Left lung (tissue), 10 donors: ENCODE results near the gene LHX5. TPM values are rescaled to one million over a fixed set of nuclear protein-coding genes. Genes with fewer than 3 reads are reported as not detected.

Source experiments
- ATAC-seq: fragments of 200-7000 bp; cut with Tn5 transposase; one replicate; pipeline ENCODE4 v1.9.1; 2020; ENCODE audit warnings: moderate library complexity
- DNase-seq, 4 donors: peaks; one replicate each; pipeline ENCODE4 v3.0.0-alpha.2; 2013 to 2020
- H3K27ac ChIP-seq, 2 donors: fragments of 200-600 bp; sonication (generic) in 1 of 2; one replicate each; pipeline versions ENCODE4 v1.5.0 to v1.8.0; 2020 to 2021
- H3K27me3 ChIP-seq, 2 donors: fragments of 200-600 bp; sonication (generic) in 1 of 2; one replicate each; pipeline versions ENCODE4 v1.5.0 to v1.8.0; 2020 to 2021
- H3K36me3 ChIP-seq, 2 donors: fragments of 200-600 bp; sonication (generic) in 1 of 2; one replicate each; pipeline versions ENCODE4 v1.5.0 to v1.8.0; 2020 to 2021
- H3K4me1 ChIP-seq, 2 donors: fragments of 200-600 bp; one replicate each; pipeline ENCODE4 v1.8.0; 2021
- H3K4me3 ChIP-seq, 2 donors: fragments of 200-600 bp; sonication (generic) in 1 of 2; one replicate each; pipeline versions ENCODE4 v1.5.0 to v1.8.0; 2020 to 2021; ENCODE audit warnings: mild to moderate bottlenecking in 1 of 2
- H3K9me3 ChIP-seq, 2 donors: fragments of 200-600 bp; sonication (generic) in 1 of 2; one replicate each; pipeline versions ENCODE4 v1.5.0 to v1.8.0; 2020 to 2021
- intact Hi-C, 2 donors: fragments of 100-400 bp; cut with DNase I; formaldehyde crosslinking; loops; one replicate each; pipeline versions ENCODE4 v1.11.2 to v1.14.2; 2022
- polyA plus RNA-seq, 6 donors: library from polyadenylated mRNA; unstranded; fragments of 120-200 nt; gene quantifications; one replicate each; pipeline ENCODE4 v1.2.1, GENCODE V29; 2013; ENCODE audit not compliant: insufficient read length in 6 of 6
- total RNA-seq, 2 donors: library from RNA; stranded (reverse); fragmentation: NEBNext Ultra II Directional; extraction: Animal tissue kit (Norgen Biotek cat#: 25700); gene quantifications; one replicate each; pipeline ENCODE4 v1.2.1, GENCODE V29; 2021
- TF ChIP-seq, protein P1 (sequence below), 2 donors: fragments of 200-600 bp; sonication (generic) in 1 of 2; IDR thresholded peaks; one replicate each; pipeline versions ENCODE4 v1.5.0 to v1.8.0; 2021; ENCODE audit warnings: antibody characterized with exemption in 2 of 2
- donor health status: DM: no; HTN: yes; CAD: no.
- donor health status: DM: no; HTN: no; CAD: no.

LHX5 gene
- total and polyA plus RNA-seq, 8 donors = not detected

DNA sequence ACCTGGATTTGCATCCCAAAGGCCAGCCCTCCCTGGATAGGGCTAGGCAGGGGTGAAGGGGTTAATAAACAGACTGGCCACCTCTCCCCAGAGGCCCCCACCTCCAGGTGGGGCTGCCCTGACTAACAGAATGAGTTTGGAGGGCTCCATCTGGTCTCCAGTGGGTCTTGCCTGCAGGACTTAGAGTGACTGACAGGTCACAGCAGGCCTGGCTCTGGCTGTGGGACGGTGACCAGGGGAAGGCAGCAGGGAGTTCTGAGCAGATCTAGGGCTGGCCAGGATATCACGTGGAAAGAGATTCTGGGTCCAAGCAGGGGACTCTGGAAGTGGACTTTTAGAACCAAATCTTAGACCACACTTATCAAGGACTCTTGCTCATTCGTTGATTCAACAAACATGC, 40.9 kb upstream of the LHX5 start:
- TF ChIP-seq, protein P1, sequence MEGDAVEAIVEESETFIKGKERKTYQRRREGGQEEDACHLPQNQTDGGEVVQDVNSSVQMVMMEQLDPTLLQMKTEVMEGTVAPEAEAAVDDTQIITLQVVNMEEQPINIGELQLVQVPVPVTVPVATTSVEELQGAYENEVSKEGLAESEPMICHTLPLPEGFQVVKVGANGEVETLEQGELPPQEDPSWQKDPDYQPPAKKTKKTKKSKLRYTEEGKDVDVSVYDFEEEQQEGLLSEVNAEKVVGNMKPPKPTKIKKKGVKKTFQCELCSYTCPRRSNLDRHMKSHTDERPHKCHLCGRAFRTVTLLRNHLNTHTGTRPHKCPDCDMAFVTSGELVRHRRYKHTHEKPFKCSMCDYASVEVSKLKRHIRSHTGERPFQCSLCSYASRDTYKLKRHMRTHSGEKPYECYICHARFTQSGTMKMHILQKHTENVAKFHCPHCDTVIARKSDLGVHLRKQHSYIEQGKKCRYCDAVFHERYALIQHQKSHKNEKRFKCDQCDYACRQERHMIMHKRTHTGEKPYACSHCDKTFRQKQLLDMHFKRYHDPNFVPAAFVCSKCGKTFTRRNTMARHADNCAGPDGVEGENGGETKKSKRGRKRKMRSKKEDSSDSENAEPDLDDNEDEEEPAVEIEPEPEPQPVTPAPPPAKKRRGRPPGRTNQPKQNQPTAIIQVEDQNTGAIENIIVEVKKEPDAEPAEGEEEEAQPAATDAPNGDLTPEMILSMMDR (IDR thresholded peaks at IDR 0.05) = no peak
- Histone ChIP-seq H3K27me3 (peaks cover 22 to 100% of the 10 kb centered on the region in 2 donors), H3K27ac (no peak overlapping the region), H3K36me3 (no peaks in the 10 kb centered on the region), H3K4me3 (no peak overlapping the region), H3K9me3 (no peaks in the 10 kb centered on the region), H3K4me1 (no peaks in the 10 kb centered on the region)
- no peak for ATAC-seq
- no peak for DNase-seq
- intact Hi-C loops = no loop called here

DNA sequence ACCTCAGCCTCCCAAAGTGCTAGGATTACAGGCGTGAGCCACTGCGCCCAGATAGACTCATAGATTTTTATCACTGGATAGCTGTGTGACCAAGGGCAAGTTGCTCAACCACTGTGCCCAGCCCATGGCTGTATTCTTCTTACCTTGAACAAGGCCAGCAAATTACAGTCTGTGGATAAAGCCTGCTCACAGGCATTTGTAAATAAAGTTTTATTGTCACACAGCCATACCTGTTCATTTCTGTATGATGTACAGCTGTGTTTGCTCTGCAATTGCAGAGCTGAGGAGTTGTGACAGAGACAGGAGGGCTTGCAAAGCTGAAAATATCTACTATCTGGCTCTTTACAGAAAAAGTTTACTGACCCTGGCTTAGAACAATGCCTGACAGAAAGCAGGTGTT, 35.2 kb upstream of the LHX5 start:
- DNase-seq (no peak), ATAC-seq (no peak)
- Histone ChIP-seq H3K4me1 (no peaks in the 10 kb centered on the region), H3K27ac (no peak overlapping the region), H3K9me3 (no peaks in the 10 kb centered on the region), H3K4me3 (no peak overlapping the region), H3K27me3 (peaks cover 0 to 82% of the 10 kb centered on the region in 2 donors), H3K36me3 (no peaks in the 10 kb centered on the region)
- TF ChIP-seq, protein P1 (IDR thresholded peaks at IDR 0.05) = no peak
- intact Hi-C loops = no loop called here

DNA sequence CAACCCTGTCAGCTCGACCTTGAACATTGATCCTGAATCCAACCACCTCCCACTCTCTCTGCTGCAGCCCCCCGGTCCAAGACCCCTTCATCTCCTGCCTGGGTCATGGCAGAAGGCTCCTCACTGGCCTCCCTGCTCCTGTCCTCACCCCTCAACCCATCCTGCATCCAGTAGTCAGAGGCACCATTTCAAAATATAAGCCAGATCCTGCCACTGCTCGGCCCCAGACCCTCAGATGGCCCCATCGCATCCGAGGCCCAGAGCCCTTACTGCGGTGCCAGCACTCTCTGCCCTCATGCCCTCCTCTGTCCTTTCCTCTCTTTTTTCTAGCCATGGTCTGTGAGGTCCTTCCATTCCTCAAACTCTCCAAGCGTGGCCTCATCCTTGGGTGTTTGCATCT, 34.3 kb upstream of the LHX5 start:
- Histone ChIP-seq H3K4me1 (no peaks in the 10 kb centered on the region), H3K27me3 (peaks cover 0 to 82% of the 10 kb centered on the region in 2 donors), H3K4me3 (no peak overlapping the region), H3K36me3 (no peaks in the 10 kb centered on the region), H3K9me3 (no peaks in the 10 kb centered on the region), H3K27ac (no peak overlapping the region)
- no peak for DNase-seq
- TF ChIP-seq, protein P1 (IDR thresholded peaks at IDR 0.05) = no peak
- no peak for ATAC-seq
- intact Hi-C loops = no loop called here

DNA sequence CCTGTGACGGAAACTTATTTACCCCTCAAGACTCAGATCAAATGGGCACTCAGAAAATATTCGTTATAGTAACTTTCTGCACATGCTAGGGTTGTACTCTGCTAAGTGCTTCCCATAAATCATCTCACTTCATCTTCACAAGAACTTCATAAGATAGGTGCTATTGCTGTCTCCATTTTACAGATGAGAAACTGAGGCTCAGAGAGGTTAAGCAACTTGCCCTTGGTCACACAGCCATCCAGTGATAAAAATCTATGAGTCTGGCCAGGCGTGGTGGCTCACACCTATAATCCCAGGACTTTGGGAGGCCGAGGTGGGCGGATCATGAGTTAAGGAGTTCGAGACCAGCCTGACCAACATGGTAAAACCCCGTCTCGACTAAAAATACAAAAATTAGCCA, 33.2 kb upstream of the LHX5 start:
- no peak overlapping the region for H3K27ac ChIP-seq
- TF ChIP-seq, protein P1 (IDR thresholded peaks at IDR 0.05) = no peak
- H3K27me3 ChIP-seq = peaks cover 8 to 82% of the 10 kb centered on the region in 2 donors
- ATAC-seq = no peak
- H3K4me3 ChIP-seq = no peak overlapping the region
- DNase-seq = no peak
- H3K36me3 ChIP-seq = no peaks in the 10 kb centered on the region
- intact Hi-C loops = no loop called here
- no peaks in the 10 kb centered on the region for H3K4me1 ChIP-seq
- no peaks in the 10 kb centered on the region for H3K9me3 ChIP-seq

DNA sequence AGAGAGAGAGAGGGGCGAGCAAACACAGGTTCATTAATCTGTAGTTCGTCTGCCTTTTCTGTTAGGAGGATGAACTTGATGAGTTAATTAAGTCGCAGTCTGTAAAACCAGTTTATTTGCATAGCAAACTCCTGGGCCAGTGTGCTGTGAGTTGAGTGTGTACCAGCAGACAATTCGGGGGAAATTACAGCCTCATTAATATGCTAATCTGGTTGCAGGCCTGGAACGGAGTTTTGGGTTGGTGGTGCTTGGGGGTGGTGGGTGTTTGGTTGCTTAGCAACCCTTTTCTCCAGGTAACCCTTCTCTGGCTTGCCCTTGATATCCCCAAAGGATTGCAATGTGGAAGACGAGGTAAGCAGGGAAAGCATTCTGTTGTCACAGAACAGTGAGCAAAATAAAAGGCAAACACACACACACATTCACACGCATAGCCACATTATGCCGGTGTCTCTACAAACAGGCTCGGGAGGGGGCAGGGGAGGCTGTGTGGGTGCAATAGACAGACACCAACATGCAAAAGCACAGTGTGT, 29.2 kb upstream of the LHX5 start:
- no peak overlapping the region for H3K27ac ChIP-seq
- DNase-seq (no peak), ATAC-seq (no peak)
- H3K4me3 ChIP-seq = no peak overlapping the region
- H3K36me3 ChIP-seq = no peaks in the 10 kb centered on the region
- intact Hi-C loops = no loop called here
- TF ChIP-seq, protein P1 (IDR thresholded peaks at IDR 0.05) = no peak
- peaks cover 15 to 68% of the 10 kb centered on the region in 2 donors for H3K27me3 ChIP-seq
- no peaks in the 10 kb centered on the region for H3K4me1 ChIP-seq
- no peaks in the 10 kb centered on the region for H3K9me3 ChIP-seq
